K562 (cell line): ENCODE data around the gene HJV. TPM values are rescaled to one million over a fixed set of nuclear protein-coding genes. Genes with fewer than 3 reads are reported as not detected.

Experiments
- ATAC-seq: fragments of 200-7000 bp; cut with Tn5 transposase; 3 replicates; pipeline ENCODE4 v1.9.1; 2020; ENCODE audit warnings: moderate library complexity
- Bru-seq: library from RNA; stranded (reverse); fragments of 400-500 nt; gene quantifications from one replicate; lab custom pipeline; 2021; lab: Mats Ljungman, UMichigan
- BruChase-seq, 2 experiments: library from RNA; stranded (reverse); fragments of 400-500 nt; gene quantifications; one replicate each; lab custom pipeline; 2021; lab: Mats Ljungman, UMichigan
- BruUV-seq: library from RNA; stranded (reverse); fragments of 400-500 nt; replicated peaks from 2 replicates; lab custom pipeline; 2021; lab: Mats Ljungman, UMichigan
- CTCF ChIA-PET: fragments of 300-600 bp; formaldehyde crosslinking; extraction: SDS; loops from one replicate; lab custom pipeline; 2021; ENCODE audit warnings: low intra/inter-chr PET ratio; lab: Yijun Ruan, JAX
- POLR2A ChIA-PET: fragments of 300-600, 350-650 bp; sonication (Branson Sonifier 250); formaldehyde crosslinking; extraction: SDS; loops from one replicate; lab custom pipeline; 2021; ENCODE audit warnings: antibody characterized with exemption, inconsistent platforms; lab: Yijun Ruan, JAX
- DNase-seq, 4 experiments: peaks; one replicate each; pipeline versions ENCODE4 v3.0.0 to v3.0.0-alpha.2; 2011 to 2018; ENCODE audit warnings: low spot score in 3 of 4, mixed read lengths in 3 of 4; ENCODE audit errors: extremely low read depth in 1 of 4
- FAIRE-seq: peaks from 2 replicates; lab custom pipeline; 2011; peaks lifted over from hg19 to GRCh38; lab: Jason Lieb, UNC
- H2AFZ ChIP-seq: 2 replicates; pipeline ENCODE4 v1.6.0; 2011; ENCODE audit warnings: low read depth, low read length, control low read depth, inconsistent platforms
- H3K27ac ChIP-seq: fragments of 200-600 bp; 3 replicates; pipeline ENCODE4 v1.8.0; 2011; ENCODE audit warnings: low read depth, mild to moderate bottlenecking, control low read depth, inconsistent platforms, low read length, moderate library complexity, mixed read lengths; ENCODE audit errors: extremely low read depth
- H3K27me3 ChIP-seq, 2 experiments: fragments of 300-600 bp in 1 of 2; 2 replicates in 1 of 2; 3 replicates in 1 of 2; pipeline versions ENCODE4 v1.6.0 to v1.8.0; 2011; ENCODE audit warnings: inconsistent platforms in 2 of 2, low read length in 2 of 2, mild to moderate bottlenecking in 1 of 2, mixed read lengths in 1 of 2, moderate library complexity in 1 of 2; ENCODE audit not compliant: control insufficient read depth in 2 of 2, insufficient read depth in 2 of 2
- H3K36me3 ChIP-seq: fragments of 300-600 bp; 3 replicates; pipeline ENCODE4 v1.8.0; 2011; ENCODE audit warnings: mild to moderate bottlenecking, low read length, inconsistent platforms; ENCODE audit not compliant: control insufficient read depth, insufficient read depth
- H3K4me1 ChIP-seq, 2 experiments: fragments of 200-600 bp in 1 of 2; replicated peaks in 1 of 2; 2 replicates in 1 of 2; 3 replicates in 1 of 2; pipeline versions ENCODE4 v1.5.1 to v1.8.0; 2011; ENCODE audit warnings: inconsistent platforms in 2 of 2, low read length in 2 of 2, mild to moderate bottlenecking in 1 of 2, mixed read lengths in 1 of 2, moderate library complexity in 1 of 2; ENCODE audit not compliant: control insufficient read depth in 2 of 2, insufficient read depth in 2 of 2
- H3K4me2 ChIP-seq: 2 replicates; pipeline ENCODE4 v1.6.1; 2011; ENCODE audit warnings: low read length, control low read depth, inconsistent platforms, mixed read lengths; ENCODE audit not compliant: insufficient read depth
- H3K4me3 ChIP-seq: fragments of 200-600 bp; sonication (generic), shearing (Covaris generic); 2 replicates; pipeline ENCODE4 v1.5.1; 2016; ENCODE audit warnings: control low read depth, inconsistent platforms
- H3K79me2 ChIP-seq: fragments of 200-600 bp; 3 replicates; pipeline ENCODE4 v1.8.0; 2011; ENCODE audit warnings: low read length, inconsistent platforms; ENCODE audit not compliant: control insufficient read depth, insufficient read depth
- H3K9ac ChIP-seq, 2 experiments: 2 replicates each; pipeline versions ENCODE4 v1.6.0 to v1.6.1; 2011; ENCODE audit warnings: low read depth in 2 of 2, low read length in 2 of 2, control low read depth in 1 of 2, inconsistent platforms in 1 of 2, mild to moderate bottlenecking in 1 of 2, mixed read lengths in 1 of 2; ENCODE audit not compliant: insufficient read depth in 1 of 2
- H3K9me1 ChIP-seq: one replicate; pipeline ENCODE4 v1.6.0; 2011; ENCODE audit warnings: inconsistent platforms, mild to moderate bottlenecking, low read length, moderate library complexity; ENCODE audit not compliant: control insufficient read depth, insufficient read depth
- H3K9me3 ChIP-seq: replicated peaks from 2 replicates; pipeline ENCODE4 v1.5.1; 2011; ENCODE audit warnings: low read depth, low read length, inconsistent platforms; ENCODE audit not compliant: control insufficient read depth, insufficient read depth
- H4K20me1 ChIP-seq: replicated peaks from 2 replicates; pipeline ENCODE4 v1.6.1; 2011; ENCODE audit warnings: low read length, inconsistent platforms, mixed read lengths; ENCODE audit not compliant: control insufficient read depth, insufficient read depth
- CTBP1 ChIP-seq: fragments of 450-650 bp; IDR thresholded peaks from 2 replicates; pipeline ENCODE4 v1.6.1; 2016; ENCODE audit warnings: borderline replicate concordance
- FOXM1 ChIP-seq, 2 experiments: fragments of 450-650 bp in 1 of 2; sonication (generic) in 1 of 2; formaldehyde crosslinking in 1 of 2; IDR thresholded peaks; 2 replicates each; pipeline versions ENCODE4 v1.6.1 to v1.9.0; 2017 to 2022; ENCODE audit warnings: low read depth in 2 of 2, mild to moderate bottlenecking in 2 of 2, missing genetic modification reagents in 1 of 2, moderate library complexity in 1 of 2
- HDAC2 ChIP-seq: fragments of 450-650 bp; IDR thresholded peaks from 2 replicates; pipeline ENCODE4 v1.6.1; 2016; ENCODE audit warnings: mild to moderate bottlenecking
- POLR2A ChIP-seq: fragments of 450-650 bp; conservative IDR thresholded peaks from 2 replicates; pipeline ENCODE4 v1.6.1; 2016
- VEZF1 ChIP-seq: fragments of 200-800 bp; sonication (Bioruptor generic); IDR thresholded peaks from 2 replicates; pipeline ENCODE4 v1.6.1; 2017; ENCODE audit warnings: missing genetic modification characterization, missing compliant biosample characterization
- ZNF184 ChIP-seq: sonication (generic); formaldehyde crosslinking; IDR thresholded peaks from 2 replicates; pipeline ENCODE4 v1.5.0; 2020; ENCODE audit warnings: missing genetic modification reagents
- ZNF3 ChIP-seq: fragments of 250-450 bp; sonication (Bioruptor Pico); IDR thresholded peaks from 2 replicates; pipeline ENCODE4 v1.5.0; 2021; ENCODE audit warnings: mild to moderate bottlenecking, moderate library complexity
- ZNF436 ChIP-seq: fragments of 250-450, 450-650 bp; sonication (Bioruptor Pico); formaldehyde crosslinking; IDR thresholded peaks from 2 replicates; pipeline ENCODE4 v1.7.0; 2020; ENCODE audit warnings: mild to moderate bottlenecking
- WGBS: fragments of 100-300 bp; shearing (Covaris generic); methylation state at CpG from one replicate; pipeline ENCODE4 v1.1.6; 2016; ENCODE audit warnings: low coverage, mixed read lengths; ENCODE audit not compliant: insufficient coverage; ENCODE audit errors: missing lambda C conversion rate; 5-methylcytosine and 5-hydroxymethylcytosine counted together
- in situ Hi-C: fragments of 300-500 bp; cut with MboI; formaldehyde crosslinking; loops from 4 replicates; pipeline ENCODE4 v1.15.0; 2018; ENCODE audit warnings: inconsistent platforms, mixed read lengths
- intact Hi-C: fragments of 100-400 bp; cut with micrococcal nuclease; formaldehyde crosslinking; loops from 2 replicates; pipeline ENCODE4 v1.14.2; 2022
- long read RNA-seq, 3 experiments: library from polyadenylated mRNA in 2 of 3; library from RNA in 1 of 3; unstranded in 2 of 3; stranded (forward) in 1 of 3; transcript quantifications; one replicate each; pipeline ENCODE4 v2.0.0, GENCODE V29; 2019 to 2022
- polyA minus RNA-seq, 3 experiments: library from RNA; depleted of rRNA, polyadenylated mRNA; stranded (reverse); fragments of >200 nt; gene quantifications; 2 replicates each; pipeline ENCODE4 v1.2.3, GENCODE V29; 2011
- polyA plus RNA-seq, 8 experiments: library from polyadenylated mRNA; depleted of rRNA in 4 of 8; stranded (reverse) in 5 of 8; unstranded in 3 of 8; fragments of >200 nt; fragmentation: Nextera tagmentation in 2 of 8; fragmentation: Illumina TruSeq in 1 of 8; extraction: Ambion mirVana in 2 of 8; extraction: Trizol in 1 of 8; gene quantifications; 2 replicates each; pipeline versions ENCODE4 v1.2.1 to v1.2.3, GENCODE V29; 2011 to 2014; ENCODE audit warnings: inconsistent platforms in 1 of 8, missing spikeins in 1 of 8
- total RNA-seq, 7 experiments: library from RNA; depleted of rRNA in 6 of 7; stranded (reverse); fragments of >200 nt in 6 of 7; fragmentation: Illumina TruSeq in 2 of 7; extraction: Trizol in 2 of 7; gene quantifications; 2 replicates each; pipeline versions ENCODE4 v1.2.1 to v1.2.3, GENCODE V29; 2011 to 2021; ENCODE audit warnings: low replicate concordance in 1 of 7
- TF ChIP-seq, protein P1 (sequence below): fragments of 450-650 bp; IDR thresholded peaks from 2 replicates; pipeline ENCODE4 v1.6.1; 2018; ENCODE audit not compliant: partially characterized antibody

The HJV gene, protein sequence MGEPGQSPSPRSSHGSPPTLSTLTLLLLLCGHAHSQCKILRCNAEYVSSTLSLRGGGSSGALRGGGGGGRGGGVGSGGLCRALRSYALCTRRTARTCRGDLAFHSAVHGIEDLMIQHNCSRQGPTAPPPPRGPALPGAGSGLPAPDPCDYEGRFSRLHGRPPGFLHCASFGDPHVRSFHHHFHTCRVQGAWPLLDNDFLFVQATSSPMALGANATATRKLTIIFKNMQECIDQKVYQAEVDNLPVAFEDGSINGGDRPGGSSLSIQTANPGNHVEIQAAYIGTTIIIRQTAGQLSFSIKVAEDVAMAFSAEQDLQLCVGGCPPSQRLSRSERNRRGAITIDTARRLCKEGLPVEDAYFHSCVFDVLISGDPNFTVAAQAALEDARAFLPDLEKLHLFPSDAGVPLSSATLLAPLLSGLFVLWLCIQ
- total RNA-seq (2011; cell fraction: chromatin; rRNA removed; ENCODE audit: low replicate concordance) = 6.4 and 7.7 TPM in 2 replicates
- total RNA-seq (2011; cell fraction: nucleolus; rRNA removed) = 5.4 and 7.8 TPM in 2 replicates
- 6.4 and 6.9 TPM in 2 replicates for total RNA-seq (2011; cell fraction: nucleoplasm; rRNA removed)
- total RNA-seq (2014; rRNA removed) (1.1 and 2.5 TPM in 2 replicates), total RNA-seq (2014; rRNA removed; fragmentation: Illumina TruSeq; extraction: Trizol) (2.1 and 3.3 TPM in 2 replicates), total RNA-seq (2015; rRNA removed; fragmentation: Illumina TruSeq; extraction: Trizol) (1.9 and 2.9 TPM in 2 replicates), total RNA-seq (2021) (2.1 and 2.9 TPM in 2 replicates), polyA plus RNA-seq (2011; rRNA removed) (3.2 and 6.6 TPM in 2 replicates), polyA plus RNA-seq (2014; fragmentation: Illumina TruSeq; extraction: Trizol) (2.7 and 3.0 TPM in 2 replicates), polyA plus RNA-seq (2014; fragmentation: Nextera tagmentation; extraction: Ambion mirVana) (1 to 10 TPM; 1.0 to 1.3 TPM), polyA plus RNA-seq (2014; rRNA removed) (2.4 and 5.5 TPM in 2 replicates), polyA minus RNA-seq (2011; rRNA and poly(A)+ RNA removed) (4.3 and 4.5 TPM in 2 replicates), Bru-seq, nascent RNA (percentile 43 among the genes with signal in this experiment), BruChase-seq, experiment 1, labeled RNA remaining after a 2-hour chase (percentile 22 among the genes with signal in this experiment), BruChase-seq, experiment 2, labeled RNA remaining after a 6-hour chase (percentile 25 among the genes with signal in this experiment)
- polyA plus RNA-seq (2011; cell fraction: cytosol; rRNA removed) = 3.0 and 4.6 TPM in 2 replicates
- 3.7 and 5.5 TPM in 2 replicates for polyA plus RNA-seq (2011; cell fraction: nucleus; rRNA removed)
- 2.9 and 4.8 TPM in 2 replicates for polyA plus RNA-seq (2012)
- polyA minus RNA-seq (2011; cell fraction: cytosol; rRNA and poly(A)+ RNA removed) = 0.73 and 2.8 TPM in 2 replicates
- polyA minus RNA-seq (2011; cell fraction: nucleus; rRNA and poly(A)+ RNA removed) = 2.3 and 2.7 TPM in 2 replicates
- long read RNA-seq, experiment 1, transcript HJV-202 (3 exons, 2,123 nt) = major isoform, 5 of 14 reads
- long read RNA-seq, experiment 1, partial matches to known transcripts = 3 of 14 reads
- long read RNA-seq, experiment 1, other reads (novel, unspliced or antisense) = 2 of 14 reads
- long read RNA-seq, experiment 2, transcript HJV-202 (3 exons, 2,123 nt) = major isoform, 6 of 6 reads
- long read RNA-seq, experiment 2, partial matches to known transcripts = 0 of 6 reads
- long read RNA-seq, experiment 2, other reads (novel, unspliced or antisense) = 0 of 6 reads
- long read RNA-seq, experiment 3 = 0 reads

DNA sequence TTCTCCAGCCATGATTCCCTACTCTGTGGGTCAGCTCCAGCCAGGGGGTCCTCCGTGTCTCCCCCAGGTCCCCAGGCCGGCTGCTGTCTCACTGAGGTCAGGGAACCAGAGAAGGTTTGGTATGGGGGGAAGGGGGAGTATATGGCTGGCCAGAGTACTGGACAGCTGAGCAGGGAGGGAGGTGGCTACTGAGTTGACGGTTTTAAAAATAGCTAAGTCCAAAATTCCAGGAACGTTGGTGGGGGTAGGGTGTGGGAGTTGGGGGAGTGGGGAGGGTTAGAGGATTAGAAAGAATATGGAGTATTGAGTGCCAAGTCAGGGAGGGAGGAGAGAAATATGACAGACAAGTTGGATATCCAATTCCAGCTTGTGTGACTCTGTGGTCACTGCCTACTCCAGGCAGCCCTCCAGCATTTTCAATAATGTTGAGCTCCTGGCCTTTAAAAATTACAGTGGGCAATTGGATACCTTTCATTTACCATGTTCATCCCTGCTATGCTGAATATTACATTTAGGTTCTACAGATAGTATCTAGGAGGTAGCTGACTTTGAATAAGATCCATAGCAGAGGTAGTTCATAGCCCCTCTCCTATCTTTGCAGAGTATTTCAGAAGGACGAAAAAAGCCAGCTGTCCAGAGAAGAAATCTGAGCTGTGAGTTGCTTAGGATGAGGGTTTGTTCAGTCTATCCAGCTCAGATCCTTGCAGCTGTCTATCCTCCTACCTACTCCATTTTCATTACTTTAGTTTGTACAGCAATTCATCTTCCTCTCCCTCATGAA lies at the start of gene HJV:
Gene HJV, minus strand, starts transcription at position 114 of the 781 bp plus-strand sequence. CDS start 1,504 bp downstream, outside the sequence.
- peaks cover 15 to 35% of the 10 kb centered on the region in 2 experiments for H3K4me1 ChIP-seq
- in situ Hi-C loops (no loop called here), intact Hi-C loops (no loop called here)
- H3K36me3 ChIP-seq = no peaks in the 10 kb centered on the region
- no peaks in the 10 kb centered on the region for H3K9me3 ChIP-seq
- H3K27ac ChIP-seq = peak within 1 kb of the TSS; percentile 80
- no TSS peak for BruUV-seq
- ATAC-seq (peak; percentile 82), DNase-seq (peak; percentile 70 to 88 (median 79)), FAIRE-seq (peak; percentile 82)
- H3K9ac ChIP-seq = peak within 1 kb of the TSS; percentile 72 to 80; a peak in 3 of 4 replicates
- H3K27me3 ChIP-seq = no peaks in the 10 kb centered on the region
- H3K4me2 ChIP-seq = peak within 1 kb of the TSS; percentile 67
- H3K4me3 ChIP-seq = peak within 1 kb of the TSS; percentile 22; the same call in 1 of the 2 replicates
- H2AFZ ChIP-seq = peak within 1 kb of the TSS; percentile 80
- no peaks in the 10 kb centered on the region for H4K20me1 ChIP-seq
- CTCF ChIA-PET = no interaction called here
- POLR2A ChIA-PET = interaction anchor here (0.6 to 2.9 kb wide), 14 partner anchors 11 to 173 kb away, joined by 3 to 12 read pairs (median 4); partner anchors contain the start of genes RBM8A and TXNIP
- no peaks in the 10 kb centered on the region for H3K79me2 ChIP-seq
- 2% methylated on average over 5 of the region's 5 CpGs for WGBS
- H3K9me1 ChIP-seq = no peaks in the 10 kb centered on the region
- peak; percentile 39; the same call in 1 of the 2 replicates for TF ChIP-seq POLR2A
- TF ChIP-seq ZNF436 (CRISPR knock-in tag) = peak; percentile 96
- no peak for TF ChIP-seq ZNF184 (CRISPR knock-in tag)
- peak; percentile 82 for TF ChIP-seq HDAC2
- peak; percentile 63; the same call in 1 of the 2 replicates for TF ChIP-seq FOXM1 (IDR thresholded peaks at IDR 0.05; ENCODE audit: low read depth)
- TF ChIP-seq FOXM1 (CRISPR knock-in tag; IDR thresholded peaks at IDR 0.05; ENCODE audit: low read depth) = no peak
- TF ChIP-seq, protein P1, sequence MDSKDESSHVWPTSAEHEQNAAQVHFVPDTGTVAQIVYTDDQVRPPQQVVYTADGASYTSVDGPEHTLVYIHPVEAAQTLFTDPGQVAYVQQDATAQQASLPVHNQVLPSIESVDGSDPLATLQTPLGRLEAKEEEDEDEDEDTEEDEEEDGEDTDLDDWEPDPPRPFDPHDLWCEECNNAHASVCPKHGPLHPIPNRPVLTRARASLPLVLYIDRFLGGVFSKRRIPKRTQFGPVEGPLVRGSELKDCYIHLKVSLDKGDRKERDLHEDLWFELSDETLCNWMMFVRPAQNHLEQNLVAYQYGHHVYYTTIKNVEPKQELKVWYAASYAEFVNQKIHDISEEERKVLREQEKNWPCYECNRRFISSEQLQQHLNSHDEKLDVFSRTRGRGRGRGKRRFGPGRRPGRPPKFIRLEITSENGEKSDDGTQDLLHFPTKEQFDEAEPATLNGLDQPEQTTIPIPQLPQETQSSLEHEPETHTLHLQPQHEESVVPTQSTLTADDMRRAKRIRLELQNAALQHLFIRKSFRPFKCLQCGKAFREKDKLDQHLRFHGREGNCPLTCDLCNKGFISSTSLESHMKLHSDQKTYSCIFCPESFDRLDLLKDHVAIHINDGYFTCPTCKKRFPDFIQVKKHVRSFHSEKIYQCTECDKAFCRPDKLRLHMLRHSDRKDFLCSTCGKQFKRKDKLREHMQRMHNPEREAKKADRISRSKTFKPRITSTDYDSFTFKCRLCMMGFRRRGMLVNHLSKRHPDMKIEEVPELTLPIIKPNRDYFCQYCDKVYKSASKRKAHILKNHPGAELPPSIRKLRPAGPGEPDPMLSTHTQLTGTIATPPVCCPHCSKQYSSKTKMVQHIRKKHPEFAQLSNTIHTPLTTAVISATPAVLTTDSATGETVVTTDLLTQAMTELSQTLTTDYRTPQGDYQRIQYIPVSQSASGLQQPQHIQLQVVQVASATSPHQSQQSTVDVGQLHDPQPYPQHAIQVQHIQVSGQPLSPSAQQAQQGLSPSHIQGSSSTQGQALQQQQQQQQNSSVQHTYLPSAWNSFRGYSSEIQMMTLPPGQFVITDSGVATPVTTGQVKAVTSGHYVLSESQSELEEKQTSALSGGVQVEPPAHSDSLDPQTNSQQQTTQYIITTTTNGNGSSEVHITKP = peak; percentile 50
- no peak for TF ChIP-seq ZNF3 (CRISPR knock-in tag)
- TF ChIP-seq CTBP1 = no peak
- peak; percentile 85 for TF ChIP-seq VEZF1 (CRISPR knock-in tag)
